GM18907 (cell line): ENCODE results near the gene ZNF705A.
"Not testable (repeated sequence)": the region's sequence is repeated elsewhere in the genome, so short reads cannot be mapped to it uniquely, and the experiment has no call there.

Source experiments
- ATAC-seq: cut with Tn5 transposase; IDR thresholded peaks from one replicate; pipeline ENCODE4 v1.9.1; 2021; ENCODE audit warnings: mild to moderate bottlenecking, moderate library complexity; ENCODE audit not compliant: unreplicated experiment

ZNF705A gene

DNA sequence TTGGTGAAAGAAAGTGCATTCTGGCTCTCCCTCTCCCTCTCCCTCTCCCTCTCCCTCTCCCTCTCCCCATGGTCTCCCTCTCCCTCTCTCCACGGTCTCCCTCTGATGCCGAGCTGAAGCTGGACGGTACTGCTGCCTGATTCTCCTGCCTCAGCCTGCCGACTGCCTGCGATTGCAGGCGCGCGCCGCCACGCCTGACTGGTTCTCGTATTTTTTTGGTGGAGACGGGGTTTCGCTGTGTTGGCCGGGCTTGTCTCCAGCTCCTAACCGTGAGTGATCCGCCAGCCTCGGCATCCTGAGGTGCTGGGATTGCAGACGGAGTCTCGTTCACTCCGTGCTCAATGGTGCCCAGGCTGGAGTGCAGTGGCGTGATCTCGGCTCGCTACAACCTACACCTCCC, 26.5 kb downstream of the ZNF705A start:
- not testable (repeated sequence) for ATAC-seq

DNA sequence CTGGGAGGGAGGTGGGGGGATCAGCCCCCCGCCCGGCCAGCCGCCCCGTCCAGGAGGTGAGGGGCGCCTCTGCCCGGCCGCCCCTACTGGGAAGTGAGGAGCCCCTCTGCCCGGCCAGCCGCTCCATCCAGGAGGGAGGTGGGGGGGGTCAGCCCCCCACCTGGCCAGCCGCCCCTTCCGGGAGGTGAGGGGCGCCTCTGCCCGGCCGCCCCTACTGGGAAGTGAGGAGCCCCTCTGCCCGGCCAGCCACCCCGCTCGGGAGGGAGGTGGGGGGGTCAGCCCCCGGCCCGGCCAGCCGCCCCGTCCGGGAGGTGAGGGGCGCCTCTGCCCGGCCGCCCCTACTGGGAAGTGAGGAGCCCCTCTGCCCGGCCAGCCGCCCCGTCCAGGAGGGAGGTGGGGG, 27.4 kb downstream of the ZNF705A start:
- ATAC-seq, result not testable (repeated sequence)

DNA sequence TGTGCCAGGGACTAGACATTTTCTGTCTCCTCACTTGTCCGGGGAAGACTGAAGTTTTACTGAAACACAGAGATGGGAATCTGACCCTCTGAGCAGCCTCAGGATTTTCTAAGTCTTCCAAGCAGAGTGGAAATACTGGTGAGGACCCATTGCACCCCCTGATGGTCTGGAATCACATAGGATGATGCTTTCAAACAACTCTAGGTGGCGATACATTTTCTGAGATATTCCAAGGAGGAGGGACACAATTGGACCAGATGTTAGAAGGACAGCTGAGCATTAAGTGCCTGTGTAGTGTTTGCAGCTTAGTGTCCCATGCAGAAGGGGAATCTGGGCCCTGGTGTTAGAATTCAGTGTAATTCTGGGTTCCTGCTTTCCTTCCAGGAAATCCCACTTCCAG, 31.3 kb downstream of the ZNF705A start:
- not testable (repeated sequence) for ATAC-seq

DNA sequence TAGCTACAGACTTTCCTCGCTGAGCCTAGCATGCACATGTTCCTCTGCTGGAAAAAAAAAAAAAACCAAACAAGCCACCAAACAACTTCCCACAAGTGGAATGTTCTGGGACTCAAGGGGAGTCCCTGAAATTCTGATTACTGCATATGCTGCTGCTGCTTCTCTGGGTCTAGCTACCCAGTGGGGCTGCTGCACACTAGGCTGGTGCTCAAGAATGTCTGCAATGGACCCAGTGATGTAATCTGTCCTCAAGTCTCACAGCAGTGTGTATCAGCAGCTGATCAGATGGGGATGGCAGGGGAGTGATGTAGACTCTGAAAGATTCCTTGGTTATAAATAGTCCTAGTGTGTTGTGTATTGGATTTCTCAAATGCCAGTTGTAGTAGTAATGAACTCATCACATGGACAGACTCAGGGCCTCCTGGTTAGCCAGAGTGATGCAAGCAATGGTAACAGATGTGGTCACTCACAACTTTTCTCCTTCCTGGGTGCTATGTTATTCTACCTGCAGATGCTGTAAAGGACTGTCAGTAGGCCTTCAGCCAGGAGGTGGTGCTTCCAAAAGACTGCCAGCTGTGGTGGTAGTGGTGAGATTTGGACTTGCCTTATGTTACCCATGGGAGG, 41.0 kb downstream of the ZNF705A start:
- not testable (repeated sequence) for ATAC-seq

DNA sequence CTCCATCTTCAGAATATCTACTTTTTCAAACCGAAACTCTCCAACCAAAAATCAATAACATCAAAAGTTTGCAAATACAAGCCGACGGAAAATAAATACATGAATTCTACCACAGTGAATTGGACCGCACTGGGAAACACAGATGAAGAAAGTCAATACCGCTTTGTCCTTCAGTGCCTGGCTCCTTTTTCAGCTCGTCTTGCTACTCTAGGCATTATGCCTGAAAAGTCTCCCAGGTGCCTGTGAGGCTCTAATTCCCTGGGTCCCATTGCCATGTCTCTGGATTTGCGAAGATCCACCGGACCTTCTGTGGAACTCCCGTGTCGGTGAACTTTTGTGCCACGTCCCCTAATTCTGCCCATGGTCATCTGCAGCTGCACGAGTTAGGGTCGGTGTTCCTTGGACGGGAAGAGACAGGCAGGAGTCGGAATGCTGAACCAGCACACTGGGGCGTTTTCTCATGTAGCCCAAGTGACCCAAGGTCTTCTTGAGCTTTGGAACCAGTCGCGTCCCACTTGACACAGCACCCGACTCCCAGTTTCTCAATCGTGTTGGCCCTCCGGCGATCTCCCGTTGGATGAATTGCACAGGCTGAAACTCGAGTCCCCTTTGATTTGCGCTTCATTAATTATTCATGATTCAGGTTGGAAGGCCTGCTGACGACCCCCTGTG, 62.0 kb downstream of the ZNF705A start:
- ATAC-seq, result not testable (repeated sequence)

DNA sequence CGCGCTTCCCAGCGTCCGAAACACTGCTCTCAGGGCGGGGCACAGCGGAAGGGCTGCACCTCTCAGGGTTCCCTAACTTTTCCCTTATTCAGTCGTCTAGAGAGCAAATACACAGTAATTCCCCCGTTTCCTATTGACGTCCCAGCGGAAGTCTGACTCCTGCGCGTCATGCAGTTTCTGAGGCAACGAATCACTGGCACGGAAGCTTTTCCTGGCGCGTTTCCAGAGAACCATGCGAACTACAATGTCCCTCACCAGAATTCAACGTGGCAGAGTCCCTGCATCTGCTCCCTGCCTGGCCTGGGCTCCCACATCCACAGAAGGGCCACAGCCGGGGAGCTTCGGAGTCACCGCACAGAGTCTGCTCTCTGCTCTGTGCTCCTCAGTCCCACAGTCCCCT, 64.6 kb downstream of the ZNF705A start:
- not testable (repeated sequence) for ATAC-seq

DNA sequence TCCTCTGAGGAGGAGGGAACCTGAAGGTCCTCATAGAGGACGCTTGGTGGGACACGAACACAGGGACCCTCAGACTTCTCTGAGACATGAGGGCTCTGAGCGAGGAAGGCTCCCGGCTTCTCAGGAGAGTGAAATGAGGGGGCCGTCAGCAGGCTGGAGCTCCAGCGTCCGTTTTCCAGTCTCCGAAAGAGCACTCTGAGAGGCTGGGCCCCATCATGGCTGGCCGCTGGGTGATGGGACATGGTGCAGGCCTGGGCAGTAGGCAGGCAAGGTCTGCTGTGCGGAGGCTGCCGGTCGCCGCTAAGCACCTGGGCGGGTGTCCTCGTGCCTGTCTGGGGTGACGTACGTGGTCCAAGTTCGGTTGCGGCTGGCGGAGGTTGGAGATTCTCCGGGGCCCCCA, 65.0 kb downstream of the ZNF705A start:
- not testable (repeated sequence) for ATAC-seq

DNA sequence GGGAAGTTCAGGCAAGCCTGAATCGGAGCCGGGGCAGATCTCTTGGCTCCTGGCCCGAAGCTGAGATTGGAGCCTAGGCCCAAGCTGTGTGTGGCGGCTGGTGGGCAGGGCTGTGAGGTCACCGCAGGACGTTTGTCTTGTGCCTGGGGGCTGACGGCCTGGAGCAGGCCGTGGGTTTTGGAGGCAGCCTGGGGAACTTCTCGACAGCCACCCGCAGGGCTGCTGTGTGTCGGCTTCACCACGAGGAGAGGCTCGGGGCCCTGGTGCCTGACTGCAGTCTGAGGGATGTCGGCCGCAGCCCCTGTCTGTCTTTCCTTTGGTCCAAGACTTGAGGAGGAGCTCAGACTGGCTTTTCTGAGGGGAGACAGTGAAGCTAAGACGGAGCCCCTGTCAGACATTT, 65.5 kb downstream of the ZNF705A start:
- ATAC-seq, result not testable (repeated sequence)

DNA sequence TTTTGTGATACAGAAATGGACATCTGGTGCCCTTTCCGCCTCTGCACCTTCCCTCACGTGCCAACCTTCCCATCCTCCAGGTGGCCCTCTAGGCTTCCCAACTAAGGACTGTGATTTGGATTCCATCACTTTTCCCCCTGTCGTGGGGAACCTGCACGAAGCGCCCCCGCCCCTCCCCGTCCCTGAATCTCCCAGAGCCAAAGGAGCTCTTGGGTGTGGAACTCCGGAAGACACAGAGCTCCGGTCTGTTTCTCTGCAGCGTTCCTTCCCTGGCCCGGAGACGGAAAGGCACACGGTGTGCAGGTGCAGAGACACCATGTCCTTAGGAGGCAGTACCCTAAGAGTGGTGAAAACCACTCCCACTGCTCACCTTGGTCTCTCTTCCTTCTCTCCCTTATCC, 66.8 kb downstream of the ZNF705A start:
- ATAC-seq, result not testable (repeated sequence)

DNA sequence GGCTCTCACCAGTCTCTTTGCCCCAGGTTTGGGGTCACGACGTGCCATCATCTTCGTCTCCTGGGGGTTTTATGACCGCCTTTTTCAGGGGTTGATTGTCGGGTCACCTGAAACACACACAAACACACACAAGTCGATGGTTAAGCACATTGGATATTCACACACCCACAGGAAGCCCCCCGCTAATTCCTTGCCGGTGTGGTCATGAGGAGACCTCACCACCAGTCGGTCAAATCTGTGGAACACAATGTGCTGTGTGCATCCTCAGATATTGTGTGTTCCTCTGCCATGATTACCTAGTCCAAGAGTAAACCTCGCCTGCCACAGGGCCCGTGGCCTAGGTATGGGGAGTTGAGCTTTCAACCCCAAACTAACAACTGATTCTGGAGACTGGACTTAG, 68.0 kb downstream of the ZNF705A start:
- ATAC-seq, result not testable (repeated sequence)

DNA sequence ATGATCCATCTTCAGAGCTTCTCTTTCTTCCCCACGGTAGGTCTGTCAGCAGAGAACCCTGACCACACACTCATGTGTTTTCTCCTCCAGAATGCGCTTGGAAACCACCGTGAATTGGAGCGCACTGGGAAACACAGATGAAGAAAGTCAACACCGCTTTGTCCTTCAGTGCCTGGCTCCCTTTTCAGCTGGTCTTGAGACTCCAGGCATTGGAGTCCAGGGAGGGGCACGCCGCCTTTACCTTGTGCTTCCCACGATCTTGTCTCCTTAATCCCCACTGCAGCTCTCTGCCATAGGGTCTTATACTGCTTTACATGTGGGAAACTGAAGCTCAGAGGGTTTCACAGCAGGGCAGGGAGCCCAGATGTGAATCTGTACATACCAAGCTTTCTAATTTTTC, 69.5 kb downstream of the ZNF705A start:
- ATAC-seq, result no peak

DNA sequence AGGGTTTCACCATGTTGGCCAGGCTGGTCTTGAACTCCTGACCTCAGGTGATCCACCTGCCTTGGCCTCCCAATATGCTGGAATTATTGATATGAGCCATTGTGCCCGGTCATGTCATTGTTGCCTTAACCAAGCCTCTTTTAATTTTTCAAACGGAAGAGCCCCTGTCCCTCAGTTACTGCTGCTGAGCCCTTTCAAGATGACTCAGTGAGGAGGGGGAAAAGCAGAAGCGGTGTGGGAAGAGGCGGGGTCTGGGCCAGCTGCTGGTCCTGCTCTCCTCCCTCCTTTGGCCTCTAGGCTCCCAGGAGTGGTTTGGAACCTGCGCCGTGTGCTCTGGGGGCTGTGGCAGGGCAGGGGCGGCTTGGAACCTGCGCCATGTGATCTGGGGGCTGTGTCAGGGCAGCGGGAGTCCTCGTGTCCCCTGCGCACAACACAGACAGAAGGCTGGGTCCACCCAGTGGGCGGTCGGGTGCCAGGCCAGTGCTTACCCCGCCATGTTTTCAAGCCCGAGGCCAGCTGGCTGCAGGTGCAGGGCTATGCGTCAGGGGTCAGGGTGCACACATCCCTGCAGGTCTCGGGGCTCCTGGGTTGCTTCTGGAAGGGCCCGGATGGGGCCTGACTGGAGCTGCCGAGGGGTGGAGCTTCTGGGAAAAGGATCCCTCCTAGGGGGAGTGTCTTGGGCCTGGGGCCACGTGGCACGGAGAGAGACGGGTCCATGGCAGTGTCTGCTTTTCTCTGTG, 70.3 kb downstream of the ZNF705A start, which contains the start of gene FAM90A1:
FAM90A1 (minus strand) TSS at position 627 of the 740 bp plus-strand sequence. CDS start 2,786 bp downstream, outside the sequence.
- not testable (repeated sequence) for ATAC-seq

DNA sequence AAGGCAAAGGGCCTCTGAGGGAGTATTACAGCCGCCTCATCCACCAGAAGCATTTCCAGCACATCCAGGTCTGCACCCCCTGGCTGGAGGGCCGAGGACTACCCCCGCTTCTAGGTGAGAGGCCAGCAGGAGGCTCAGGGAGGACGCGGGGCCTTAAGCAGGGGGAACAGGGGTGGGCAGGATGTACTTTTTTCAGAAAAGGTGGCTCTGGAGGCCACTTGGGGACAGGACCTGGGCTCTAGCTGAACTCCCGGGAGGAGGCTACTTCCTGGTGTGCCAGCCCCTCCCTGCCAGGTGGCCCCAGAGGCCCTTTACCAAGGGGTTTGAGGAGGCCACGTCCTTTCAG, 70.9 kb downstream of the ZNF705A start:
- ATAC-seq, result not testable (repeated sequence)

DNA sequence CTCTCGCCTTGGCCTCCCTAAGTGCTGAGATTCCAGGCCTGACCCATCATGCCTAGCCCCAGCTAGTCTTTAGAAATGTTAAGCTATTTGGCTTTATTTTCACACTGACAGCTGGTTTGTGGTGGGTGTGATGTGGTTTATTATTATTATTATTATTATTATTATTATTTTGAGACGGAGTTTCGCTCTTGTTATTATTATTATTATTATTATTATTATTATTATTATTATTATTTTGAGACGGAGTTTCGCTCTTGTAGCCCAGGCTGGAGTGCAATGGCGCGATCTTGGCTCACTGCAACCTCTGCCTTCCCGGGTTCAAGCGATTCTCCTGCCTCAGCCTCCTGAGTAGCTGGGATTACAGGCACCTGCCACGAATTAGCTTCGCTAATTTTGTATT, 71.8 kb downstream of the ZNF705A start:
- not testable (repeated sequence) for ATAC-seq

DNA sequence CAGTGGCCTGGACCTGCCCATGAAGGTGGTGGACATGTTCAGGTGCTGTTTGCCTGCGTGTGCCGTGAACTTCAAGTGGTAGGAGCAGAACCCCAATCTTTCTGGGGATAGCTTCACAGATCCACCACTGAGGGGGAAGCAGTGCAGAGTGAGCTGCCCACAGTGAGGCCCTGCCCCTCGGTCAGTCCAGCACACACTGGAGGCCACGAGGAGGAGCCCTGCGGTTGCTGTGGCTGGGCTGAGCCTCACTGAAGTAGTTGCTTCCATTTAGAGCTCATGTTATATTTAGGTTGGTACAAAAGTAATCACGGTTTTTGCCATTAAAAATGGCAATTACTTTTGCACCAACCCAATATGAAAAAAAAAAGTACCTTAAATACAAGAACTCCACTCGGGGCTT, 72.7 kb downstream of the ZNF705A start:
- not testable (repeated sequence) for ATAC-seq
